K562 (cell line): ENCODE measurements around the gene GAMT. TPM values are rescaled to one million over a fixed set of nuclear protein-coding genes. Genes with fewer than 3 reads are reported as not detected.
A peak's percentile ranks its signal among the peaks of the same experiment; 100 is the strongest.

Experiments
- ADNP ChIP-seq: fragments of 200-800 bp; sonication (Bioruptor generic); IDR thresholded peaks from 2 replicates; pipeline ENCODE4 v1.6.1; 2016; ENCODE audit warnings: missing genetic modification characterization, missing compliant biosample characterization
- BACH1 ChIP-seq: fragments of 200-800 bp; sonication (Bioruptor generic); IDR thresholded peaks from 2 replicates; pipeline ENCODE4 v1.6.1; 2016; ENCODE audit warnings: missing genetic modification characterization, missing compliant biosample characterization
- CBFB ChIP-seq: sonication (generic); formaldehyde crosslinking; IDR thresholded peaks from 2 replicates; pipeline ENCODE4 v1.4.0; 2020; ENCODE audit warnings: mild to moderate bottlenecking, missing genetic modification reagents
- CC2D1A ChIP-seq: fragments of 450-650 bp; IDR thresholded peaks from 2 replicates; pipeline ENCODE4 v1.6.1; 2017; ENCODE audit warnings: mild to moderate bottlenecking
- EP300 ChIP-seq: IDR thresholded peaks from 2 replicates; pipeline ENCODE4 v1.6.1; 2012; ENCODE audit warnings: low read length, improper control_type of control experiment
- ERF ChIP-seq: fragments of 450-650 bp; formaldehyde crosslinking; IDR thresholded peaks from 2 replicates; pipeline ENCODE4 v1.4.0; 2020; ENCODE audit warnings: mild to moderate bottlenecking, mixed read lengths
- HLTF ChIP-seq: fragments of 450-650 bp; IDR thresholded peaks from 2 replicates; pipeline ENCODE4 v1.6.1; 2016
- MTA3 ChIP-seq: fragments of 450-650 bp; formaldehyde crosslinking; IDR thresholded peaks from 2 replicates; pipeline ENCODE4 v1.6.1; 2017; ENCODE audit warnings: mild to moderate bottlenecking, borderline replicate concordance
- NCOR1 ChIP-seq: fragments of 450-650 bp; IDR thresholded peaks from 2 replicates; pipeline ENCODE4 v1.6.1; 2016; ENCODE audit warnings: mild to moderate bottlenecking, moderate library complexity
- NR2C1 ChIP-seq, 2 experiments: fragments of 450-650 bp; IDR thresholded peaks; 2 replicates each; pipeline ENCODE4 v1.6.1; 2017; ENCODE audit warnings: mild to moderate bottlenecking in 2 of 2, antibody characterized with exemption in 1 of 2, inconsistent platforms in 1 of 2, missing compliant biosample characterization in 1 of 2, missing genetic modification characterization in 1 of 2
- PHF20 ChIP-seq: fragments of 450-650 bp; IDR thresholded peaks from 2 replicates; pipeline ENCODE4 v1.6.1; 2018; ENCODE audit not compliant: partially characterized antibody
- PRPF4 ChIP-seq: fragments of 200-400 bp; formaldehyde crosslinking; IDR thresholded peaks from one replicate; pipeline ENCODE4 v1.6.1; 2017; ENCODE audit warnings: low read length, low read depth, mild to moderate bottlenecking; ENCODE audit not compliant: insufficient read depth, poor library complexity, severe bottlenecking
- ZFP1 ChIP-seq: fragments of 450-650 bp; formaldehyde crosslinking; IDR thresholded peaks from 2 replicates; pipeline ENCODE4 v1.4.0; 2020; ENCODE audit warnings: mild to moderate bottlenecking, mixed read lengths
- ZNF12 ChIP-seq: sonication (generic); formaldehyde crosslinking; IDR thresholded peaks from 2 replicates; pipeline ENCODE4 v1.4.0; 2020; ENCODE audit warnings: mild to moderate bottlenecking, missing genetic modification reagents
- ZNF217 ChIP-seq: sonication (generic); formaldehyde crosslinking; IDR thresholded peaks from 2 replicates; pipeline ENCODE4 v1.8.0; 2022; ENCODE audit warnings: mild to moderate bottlenecking, missing genetic modification reagents
- ZNF354B ChIP-seq: fragments of 250-450 bp; sonication (Bioruptor Pico); IDR thresholded peaks from 2 replicates; pipeline ENCODE4 v1.4.0; 2020
- polyA plus RNA-seq, 8 experiments: library from polyadenylated mRNA; depleted of rRNA in 4 of 8; stranded (reverse) in 5 of 8; unstranded in 3 of 8; fragments of >200 nt; fragmentation: Nextera tagmentation in 2 of 8; fragmentation: Illumina TruSeq in 1 of 8; extraction: Ambion mirVana in 2 of 8; extraction: Trizol in 1 of 8; gene quantifications; 2 replicates each; pipeline versions ENCODE4 v1.2.1 to v1.2.3, GENCODE V29; 2011 to 2014; ENCODE audit warnings: inconsistent platforms in 1 of 8, missing spikeins in 1 of 8
- total RNA-seq, 7 experiments: library from RNA; depleted of rRNA in 6 of 7; stranded (reverse); fragments of >200 nt in 6 of 7; fragmentation: Illumina TruSeq in 2 of 7; extraction: Trizol in 2 of 7; gene quantifications; 2 replicates each; pipeline versions ENCODE4 v1.2.1 to v1.2.3, GENCODE V29; 2011 to 2021; ENCODE audit warnings: low replicate concordance in 1 of 7
- TF ChIP-seq, protein P1 (sequence below): fragments of 200-600 bp; sonication (generic); IDR thresholded peaks from one replicate; pipeline ENCODE4 v1.6.1; 2012; ENCODE audit warnings: mild to moderate bottlenecking, low read depth, low read length, inconsistent platforms

Gene GAMT
- total and polyA plus RNA-seq, 9 of the 15 experiments (the other 6 are each of a cell fraction or from before 2014, with no cell fraction given): 1.3 to 35.3 (median 27.2) TPM

DNA sequence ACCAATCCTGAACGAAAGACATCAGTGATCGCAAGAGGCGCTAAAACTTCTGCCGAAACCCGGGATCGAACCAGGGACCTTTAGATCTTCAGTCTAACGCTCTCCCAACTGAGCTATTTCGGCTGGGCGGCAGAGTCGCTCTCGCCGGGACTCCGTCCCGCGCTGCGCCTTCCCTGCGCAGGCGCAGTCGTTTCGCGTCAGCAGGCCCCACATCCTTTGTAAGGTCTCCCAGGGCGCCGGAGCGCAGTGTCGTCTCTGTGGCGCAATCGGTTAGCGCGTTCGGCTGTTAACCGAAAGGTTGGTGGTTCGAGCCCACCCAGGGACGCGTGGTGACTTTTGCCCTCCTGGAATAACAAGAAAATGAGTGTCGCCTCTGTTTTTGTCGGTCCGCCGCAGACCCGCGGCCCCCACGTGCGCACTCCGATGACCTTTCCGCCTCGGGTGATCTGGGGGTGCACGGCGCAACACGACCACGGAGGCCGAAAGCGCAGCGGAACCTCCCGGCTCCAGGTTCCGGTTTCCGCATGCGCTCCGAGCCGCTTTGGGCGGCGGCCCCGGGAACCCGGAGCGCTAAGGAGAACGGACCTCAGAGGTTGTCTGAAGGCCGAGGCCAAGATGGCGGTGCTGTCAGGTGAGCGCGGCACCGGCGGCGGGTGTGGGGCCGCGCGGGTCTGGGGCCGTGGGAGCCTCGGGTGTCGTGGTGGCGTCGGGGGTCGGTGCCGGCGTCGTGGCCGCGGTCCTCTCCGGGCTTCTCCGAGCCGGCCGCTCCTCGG, 17.8 kb downstream of the GAMT start, which contains the start of gene NDUFS7 (continued):
- TF ChIP-seq ZNF354B (CRISPR knock-in tag): no peak
- TF ChIP-seq EP300: peak; percentile 66; the same call in 1 of the 2 replicates
- TF ChIP-seq ERF (CRISPR knock-in tag): peak; percentile 83
- peak; percentile 97 for TF ChIP-seq MTA3
- TF ChIP-seq BACH1: no peak
- peak; percentile 100 for TF ChIP-seq ADNP (tag)
- peak; percentile 93 for TF ChIP-seq PHF20
- no peak for TF ChIP-seq ZFP1 (CRISPR knock-in tag)
- TF ChIP-seq PRPF4: peak; percentile 93
- TF ChIP-seq CBFB (CRISPR knock-in tag): peak; percentile 86
- TF ChIP-seq, protein P1, sequence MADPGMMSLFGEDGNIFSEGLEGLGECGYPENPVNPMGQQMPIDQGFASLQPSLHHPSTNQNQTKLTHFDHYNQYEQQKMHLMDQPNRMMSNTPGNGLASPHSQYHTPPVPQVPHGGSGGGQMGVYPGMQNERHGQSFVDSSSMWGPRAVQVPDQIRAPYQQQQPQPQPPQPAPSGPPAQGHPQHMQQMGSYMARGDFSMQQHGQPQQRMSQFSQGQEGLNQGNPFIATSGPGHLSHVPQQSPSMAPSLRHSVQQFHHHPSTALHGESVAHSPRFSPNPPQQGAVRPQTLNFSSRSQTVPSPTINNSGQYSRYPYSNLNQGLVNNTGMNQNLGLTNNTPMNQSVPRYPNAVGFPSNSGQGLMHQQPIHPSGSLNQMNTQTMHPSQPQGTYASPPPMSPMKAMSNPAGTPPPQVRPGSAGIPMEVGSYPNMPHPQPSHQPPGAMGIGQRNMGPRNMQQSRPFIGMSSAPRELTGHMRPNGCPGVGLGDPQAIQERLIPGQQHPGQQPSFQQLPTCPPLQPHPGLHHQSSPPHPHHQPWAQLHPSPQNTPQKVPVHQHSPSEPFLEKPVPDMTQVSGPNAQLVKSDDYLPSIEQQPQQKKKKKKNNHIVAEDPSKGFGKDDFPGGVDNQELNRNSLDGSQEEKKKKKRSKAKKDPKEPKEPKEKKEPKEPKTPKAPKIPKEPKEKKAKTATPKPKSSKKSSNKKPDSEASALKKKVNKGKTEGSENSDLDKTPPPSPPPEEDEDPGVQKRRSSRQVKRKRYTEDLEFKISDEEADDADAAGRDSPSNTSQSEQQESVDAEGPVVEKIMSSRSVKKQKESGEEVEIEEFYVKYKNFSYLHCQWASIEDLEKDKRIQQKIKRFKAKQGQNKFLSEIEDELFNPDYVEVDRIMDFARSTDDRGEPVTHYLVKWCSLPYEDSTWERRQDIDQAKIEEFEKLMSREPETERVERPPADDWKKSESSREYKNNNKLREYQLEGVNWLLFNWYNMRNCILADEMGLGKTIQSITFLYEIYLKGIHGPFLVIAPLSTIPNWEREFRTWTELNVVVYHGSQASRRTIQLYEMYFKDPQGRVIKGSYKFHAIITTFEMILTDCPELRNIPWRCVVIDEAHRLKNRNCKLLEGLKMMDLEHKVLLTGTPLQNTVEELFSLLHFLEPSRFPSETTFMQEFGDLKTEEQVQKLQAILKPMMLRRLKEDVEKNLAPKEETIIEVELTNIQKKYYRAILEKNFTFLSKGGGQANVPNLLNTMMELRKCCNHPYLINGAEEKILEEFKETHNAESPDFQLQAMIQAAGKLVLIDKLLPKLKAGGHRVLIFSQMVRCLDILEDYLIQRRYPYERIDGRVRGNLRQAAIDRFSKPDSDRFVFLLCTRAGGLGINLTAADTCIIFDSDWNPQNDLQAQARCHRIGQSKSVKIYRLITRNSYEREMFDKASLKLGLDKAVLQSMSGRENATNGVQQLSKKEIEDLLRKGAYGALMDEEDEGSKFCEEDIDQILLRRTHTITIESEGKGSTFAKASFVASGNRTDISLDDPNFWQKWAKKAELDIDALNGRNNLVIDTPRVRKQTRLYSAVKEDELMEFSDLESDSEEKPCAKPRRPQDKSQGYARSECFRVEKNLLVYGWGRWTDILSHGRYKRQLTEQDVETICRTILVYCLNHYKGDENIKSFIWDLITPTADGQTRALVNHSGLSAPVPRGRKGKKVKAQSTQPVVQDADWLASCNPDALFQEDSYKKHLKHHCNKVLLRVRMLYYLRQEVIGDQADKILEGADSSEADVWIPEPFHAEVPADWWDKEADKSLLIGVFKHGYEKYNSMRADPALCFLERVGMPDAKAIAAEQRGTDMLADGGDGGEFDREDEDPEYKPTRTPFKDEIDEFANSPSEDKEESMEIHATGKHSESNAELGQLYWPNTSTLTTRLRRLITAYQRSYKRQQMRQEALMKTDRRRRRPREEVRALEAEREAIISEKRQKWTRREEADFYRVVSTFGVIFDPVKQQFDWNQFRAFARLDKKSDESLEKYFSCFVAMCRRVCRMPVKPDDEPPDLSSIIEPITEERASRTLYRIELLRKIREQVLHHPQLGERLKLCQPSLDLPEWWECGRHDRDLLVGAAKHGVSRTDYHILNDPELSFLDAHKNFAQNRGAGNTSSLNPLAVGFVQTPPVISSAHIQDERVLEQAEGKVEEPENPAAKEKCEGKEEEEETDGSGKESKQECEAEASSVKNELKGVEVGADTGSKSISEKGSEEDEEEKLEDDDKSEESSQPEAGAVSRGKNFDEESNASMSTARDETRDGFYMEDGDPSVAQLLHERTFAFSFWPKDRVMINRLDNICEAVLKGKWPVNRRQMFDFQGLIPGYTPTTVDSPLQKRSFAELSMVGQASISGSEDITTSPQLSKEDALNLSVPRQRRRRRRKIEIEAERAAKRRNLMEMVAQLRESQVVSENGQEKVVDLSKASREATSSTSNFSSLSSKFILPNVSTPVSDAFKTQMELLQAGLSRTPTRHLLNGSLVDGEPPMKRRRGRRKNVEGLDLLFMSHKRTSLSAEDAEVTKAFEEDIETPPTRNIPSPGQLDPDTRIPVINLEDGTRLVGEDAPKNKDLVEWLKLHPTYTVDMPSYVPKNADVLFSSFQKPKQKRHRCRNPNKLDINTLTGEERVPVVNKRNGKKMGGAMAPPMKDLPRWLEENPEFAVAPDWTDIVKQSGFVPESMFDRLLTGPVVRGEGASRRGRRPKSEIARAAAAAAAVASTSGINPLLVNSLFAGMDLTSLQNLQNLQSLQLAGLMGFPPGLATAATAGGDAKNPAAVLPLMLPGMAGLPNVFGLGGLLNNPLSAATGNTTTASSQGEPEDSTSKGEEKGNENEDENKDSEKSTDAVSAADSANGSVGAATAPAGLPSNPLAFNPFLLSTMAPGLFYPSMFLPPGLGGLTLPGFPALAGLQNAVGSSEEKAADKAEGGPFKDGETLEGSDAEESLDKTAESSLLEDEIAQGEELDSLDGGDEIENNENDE: peak; percentile 84
- 0 out of 2 replicates have a peak, but pooled peaks have one; percentile 66 for TF ChIP-seq ZNF12
- TF ChIP-seq ZNF217 (CRISPR knock-in tag): no peak
- peak; percentile 94 for TF ChIP-seq NR2C1 (IDR thresholded peaks at IDR 0.05)
- peak; percentile 97 for TF ChIP-seq NR2C1 (tag; IDR thresholded peaks at IDR 0.05)
- peak; percentile 96 for TF ChIP-seq HLTF
- peak; percentile 77 for TF ChIP-seq NCOR1
- no peak; the same call in 1 of the 2 replicates for TF ChIP-seq CC2D1A
